T1000 (cell line): ENCODE measurements around the gene CDC14B.
"Not testable (repeated sequence)": the region's sequence is repeated elsewhere in the genome, so short reads cannot be mapped to it uniquely, and the experiment has no call there.

ENCODE experiments used
- DNase-seq: peaks from one replicate; lab custom pipeline; 2025; ENCODE audit warnings: mixed read lengths; lab: John Stamatoyannopoulos, UW

CDC14B gene

DNA sequence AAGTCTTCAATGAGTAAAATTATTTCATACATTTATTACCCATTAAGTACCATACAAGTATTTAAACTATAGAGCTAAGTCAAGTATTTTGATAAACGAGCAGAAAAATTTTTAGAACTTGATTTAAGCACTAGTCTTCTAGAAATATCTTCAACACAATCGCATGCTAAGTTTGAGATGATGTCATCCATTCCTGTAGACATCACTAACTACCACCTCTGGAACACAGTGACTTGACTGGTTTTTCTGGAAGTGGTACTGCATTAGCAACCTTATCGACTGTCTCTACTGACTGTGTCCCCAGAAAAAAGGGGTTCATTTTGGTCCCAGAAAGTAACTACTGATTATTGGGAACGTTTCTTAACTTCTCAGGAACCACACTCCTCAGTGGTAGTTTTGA is 69.0 kb downstream of the CDC14B start:
- DNase-seq = no peak

DNA sequence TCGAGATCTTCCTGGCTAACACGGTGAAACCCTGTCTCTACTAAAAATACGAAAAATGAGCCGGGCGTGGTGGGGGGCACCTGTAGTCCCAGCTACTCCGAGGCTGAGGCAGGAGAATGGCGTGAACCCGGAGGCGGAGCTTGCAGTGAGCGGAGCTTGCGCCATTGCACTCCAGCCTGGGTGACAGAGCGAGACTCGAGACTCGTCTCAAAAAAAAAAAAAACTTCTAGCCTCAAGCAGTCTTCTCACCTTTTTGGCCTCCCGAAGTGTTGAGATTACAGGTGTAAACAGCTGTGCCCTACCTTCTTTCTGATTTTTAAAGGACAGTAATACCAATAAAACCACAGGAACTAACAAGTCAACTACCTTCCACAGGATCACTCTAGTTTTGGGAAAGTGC is 76.5 kb downstream of the CDC14B start:
- not testable (repeated sequence) for DNase-seq

DNA sequence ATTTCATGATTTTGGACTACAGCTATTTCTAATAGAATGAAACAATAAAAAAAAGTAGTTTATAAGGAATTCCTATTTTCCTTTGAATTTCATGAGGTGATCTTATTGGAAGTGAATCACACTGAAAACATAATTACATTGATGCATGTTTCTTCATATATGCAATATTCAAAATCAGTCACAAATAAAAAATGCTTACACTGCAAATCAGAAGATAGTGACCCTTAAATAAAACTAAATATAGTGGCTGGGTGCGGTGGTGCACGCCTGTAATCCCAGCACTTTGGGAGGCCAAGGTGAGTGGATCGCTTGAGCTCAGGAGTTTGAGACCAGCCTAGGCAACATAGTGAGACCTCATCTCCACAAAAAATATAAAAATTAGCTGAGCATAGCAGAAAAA is 79.5 kb downstream of the CDC14B start:
- no peak for DNase-seq

DNA sequence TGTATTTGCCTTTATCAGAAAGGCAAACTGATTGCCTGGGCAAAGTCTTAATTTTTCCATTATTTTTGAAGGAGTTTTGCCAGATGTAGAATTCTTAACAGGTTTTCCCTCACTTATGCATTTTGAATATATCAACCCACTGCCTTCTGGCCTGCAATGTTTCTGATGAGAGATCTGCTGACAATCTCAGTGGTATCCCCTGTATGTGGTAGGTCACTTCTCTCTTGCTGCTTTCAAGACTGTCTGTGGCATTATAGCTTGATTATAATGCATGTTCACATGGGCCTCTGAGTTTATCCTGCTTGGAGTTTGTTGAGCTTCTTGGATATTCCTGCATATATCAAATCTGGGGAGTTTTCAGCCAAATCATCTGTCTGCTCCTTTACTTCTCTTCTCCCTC is 87.5 kb downstream of the CDC14B start:
- no peak for DNase-seq

DNA sequence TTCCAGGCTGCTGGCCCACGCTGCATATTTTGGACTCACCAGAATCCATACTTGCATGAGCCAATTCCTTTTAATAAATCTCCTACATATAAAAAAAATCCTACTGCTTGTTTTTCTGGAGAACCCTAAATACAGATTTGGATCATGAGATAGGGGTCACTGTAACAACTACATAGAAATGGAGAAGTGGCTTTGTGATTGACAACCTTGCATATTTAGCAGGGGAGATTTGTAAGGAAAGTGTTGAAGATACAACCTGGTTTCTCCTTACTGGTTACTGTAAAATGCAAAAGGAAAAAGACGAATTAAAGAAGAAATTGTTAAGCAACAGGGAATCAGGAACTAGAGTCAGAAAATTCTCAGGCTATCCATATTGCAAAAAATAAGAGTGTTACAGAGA is 94.9 kb downstream of the CDC14B start:
- no peak for DNase-seq

DNA sequence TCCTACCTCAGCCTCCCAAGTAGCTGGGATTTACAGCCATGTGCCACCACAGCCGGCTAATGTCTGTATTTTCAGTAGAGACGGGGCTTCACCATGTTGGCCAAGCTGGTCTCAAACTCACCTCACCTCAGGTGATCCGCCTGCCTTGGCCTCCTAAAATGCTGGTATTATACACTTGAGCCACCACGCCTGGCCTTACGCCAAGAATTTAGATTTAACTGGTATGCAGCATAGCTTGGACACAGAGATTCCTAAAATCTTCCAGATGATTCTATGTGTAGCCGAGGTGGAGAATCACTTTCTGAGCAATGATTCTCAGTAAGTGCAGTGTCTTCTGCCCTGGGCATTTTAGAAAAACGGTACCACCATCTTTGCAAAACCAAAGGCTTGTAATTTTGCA is 95.6 kb downstream of the CDC14B start:
- DNase-seq = no peak

DNA sequence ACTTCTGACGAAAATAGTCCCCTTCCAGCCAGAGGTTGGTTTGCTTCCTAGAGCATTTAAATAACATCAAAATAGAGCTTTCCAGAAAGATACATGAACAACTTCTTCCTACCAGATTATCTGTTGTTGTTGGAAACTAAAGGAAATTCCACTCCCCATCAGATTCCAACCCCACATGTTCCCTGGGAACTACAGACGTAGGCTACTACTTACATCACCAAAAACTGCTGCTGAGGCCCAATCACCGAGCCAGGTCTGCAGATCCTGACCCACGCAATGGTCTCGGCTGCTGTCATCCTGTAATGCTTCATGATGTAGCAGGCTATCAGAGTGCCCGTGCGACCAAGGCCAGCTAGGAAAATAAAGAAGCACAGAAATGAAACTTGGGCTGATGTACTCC is 96.3 kb downstream of the CDC14B start:
- DNase-seq = no peak

DNA sequence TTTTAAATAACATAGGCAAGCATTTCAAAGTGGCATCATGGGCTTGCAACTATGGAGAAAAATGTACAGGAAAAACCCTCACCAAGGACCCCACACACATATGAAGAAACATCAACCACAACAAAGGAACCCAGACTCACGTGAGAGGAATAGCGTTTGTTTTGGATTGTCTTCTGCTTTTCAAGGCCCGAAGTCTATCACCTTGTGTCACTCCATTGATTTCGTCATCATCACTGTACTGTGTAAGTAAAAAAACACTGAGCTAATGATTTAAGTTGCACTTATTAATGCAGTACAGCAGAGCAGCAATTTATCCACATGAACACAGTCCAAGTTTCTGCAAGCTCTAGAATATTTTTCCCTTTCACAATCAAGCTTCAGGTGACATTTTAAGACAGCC is 97.3 kb downstream of the CDC14B start:
- no peak for DNase-seq

DNA sequence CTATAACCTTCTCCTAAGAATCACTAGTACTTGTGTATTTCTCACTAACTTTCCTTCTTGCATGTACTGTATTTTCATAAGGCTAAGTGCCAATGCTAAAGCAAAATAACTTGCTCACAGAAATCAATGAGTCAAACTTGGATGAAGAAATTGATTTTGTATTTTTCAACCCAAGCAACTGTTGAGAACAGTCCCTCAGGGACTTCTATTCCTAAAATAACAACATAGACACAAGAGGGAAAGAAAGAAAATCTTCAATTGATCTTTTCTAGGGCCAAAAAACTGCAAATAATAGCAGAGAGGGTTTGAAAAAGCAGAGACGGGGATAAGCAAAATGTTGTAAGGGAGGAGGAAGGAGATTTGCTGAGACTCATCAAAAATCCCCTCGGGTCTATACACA is 99.9 kb downstream of the CDC14B start:
- DNase-seq = no peak

DNA sequence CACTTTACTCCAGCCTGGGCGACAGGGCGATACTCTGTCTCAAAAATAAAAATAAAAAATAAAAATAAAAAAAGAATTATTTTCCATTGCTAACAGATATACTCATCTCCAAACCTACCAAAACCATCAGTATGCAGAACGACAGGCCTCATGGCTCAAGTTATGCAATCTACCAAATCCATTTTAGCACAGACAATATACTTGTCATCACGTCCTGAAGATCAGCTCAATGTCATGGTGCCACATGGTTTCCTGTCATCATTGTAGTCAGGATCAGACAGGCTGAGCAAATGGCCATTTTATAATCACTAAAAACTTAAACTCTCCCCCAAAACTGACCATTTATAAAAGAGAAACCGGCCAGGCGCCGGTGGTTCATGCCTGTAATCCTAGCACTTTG is 100.5 kb downstream of the CDC14B start:
- DNase-seq = no peak

DNA sequence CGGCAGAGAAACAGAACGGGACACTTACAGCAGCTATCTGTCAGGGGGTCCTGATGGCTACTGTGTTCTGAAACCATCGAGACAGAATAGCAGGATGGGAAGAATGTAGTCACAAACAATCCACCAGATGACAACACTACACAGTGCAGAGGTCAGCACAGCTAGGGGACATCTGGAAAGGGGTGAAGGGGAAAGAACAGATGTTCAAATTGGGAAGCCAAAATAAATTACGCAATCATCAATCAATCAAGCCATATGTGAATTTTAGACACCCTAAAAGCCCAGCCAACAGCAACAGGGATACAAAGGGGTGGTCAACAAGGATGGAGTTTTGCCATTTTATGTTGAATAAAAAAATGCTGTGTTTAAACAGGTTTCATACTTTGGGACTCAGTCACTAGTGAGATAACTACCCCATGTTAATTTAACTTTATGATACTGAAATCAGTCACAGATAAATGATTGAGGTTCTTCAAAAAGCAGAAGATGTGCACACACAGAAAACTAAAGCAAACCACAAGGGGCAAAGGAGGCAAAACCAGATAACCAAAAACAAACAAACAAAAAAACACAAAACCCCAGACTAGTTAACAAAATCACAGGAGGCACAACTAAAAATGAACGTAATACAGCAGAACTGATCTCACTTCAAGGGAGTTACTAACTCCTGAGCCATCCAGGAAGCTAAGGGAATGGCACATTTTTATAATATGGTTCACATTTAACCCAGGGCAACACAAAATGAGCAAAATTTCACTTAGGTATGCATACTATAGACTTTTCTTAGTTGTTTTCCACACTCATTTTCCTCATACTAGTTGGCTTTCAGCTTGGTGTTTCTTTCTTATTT is 103.8 kb downstream of the CDC14B start:
- DNase-seq = no peak

DNA sequence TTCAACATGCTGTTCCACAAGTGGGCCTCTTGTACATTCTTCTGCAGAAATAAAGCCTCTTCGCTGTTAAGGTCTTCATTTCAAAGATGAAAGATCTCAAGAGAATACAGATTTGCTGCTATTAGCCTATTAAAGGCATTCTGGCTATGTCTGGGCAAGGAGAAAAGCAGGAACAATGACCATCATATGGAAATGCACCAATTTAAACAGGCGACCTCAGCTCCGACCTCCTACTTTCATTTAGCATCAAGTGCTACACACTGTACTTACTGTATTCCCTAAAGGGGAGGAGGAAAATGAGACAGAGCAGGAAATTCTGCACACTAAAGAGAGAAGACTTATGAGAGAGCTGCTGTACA is 104.9 kb downstream of the CDC14B start:
- DNase-seq = no peak

DNA sequence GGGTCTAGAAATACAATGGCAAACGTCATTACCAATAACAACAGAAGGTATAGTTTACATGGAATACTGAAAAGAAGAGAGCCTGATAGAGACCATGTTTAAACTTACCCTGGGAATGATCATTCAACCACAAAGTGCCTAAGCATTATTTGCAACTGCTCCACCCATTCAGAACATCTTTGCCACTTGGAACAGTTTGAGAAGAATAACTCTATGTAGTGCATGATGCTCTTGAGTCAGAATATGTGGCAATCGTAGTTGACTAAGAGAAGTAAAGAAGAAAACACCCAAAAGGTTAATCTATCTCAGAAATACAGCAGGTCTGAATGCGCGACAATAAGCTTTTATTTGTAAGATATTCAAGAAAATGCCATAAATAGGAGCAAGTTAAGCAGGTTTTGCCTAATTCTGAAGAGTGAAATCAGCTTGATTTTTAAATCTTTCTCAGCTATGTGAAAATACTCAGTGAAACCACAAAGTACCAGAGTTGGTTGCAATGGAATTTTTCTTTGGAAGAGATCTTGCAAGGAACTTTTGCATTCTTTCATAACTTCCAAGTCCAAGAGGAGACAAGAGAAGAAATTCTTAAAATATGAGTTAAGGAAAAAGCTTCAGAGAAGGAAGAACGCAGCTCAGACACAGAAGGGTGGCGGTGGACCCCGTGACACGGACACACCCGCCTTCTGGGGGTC is 105.4 kb downstream of the CDC14B start:
- DNase-seq = no peak

DNA sequence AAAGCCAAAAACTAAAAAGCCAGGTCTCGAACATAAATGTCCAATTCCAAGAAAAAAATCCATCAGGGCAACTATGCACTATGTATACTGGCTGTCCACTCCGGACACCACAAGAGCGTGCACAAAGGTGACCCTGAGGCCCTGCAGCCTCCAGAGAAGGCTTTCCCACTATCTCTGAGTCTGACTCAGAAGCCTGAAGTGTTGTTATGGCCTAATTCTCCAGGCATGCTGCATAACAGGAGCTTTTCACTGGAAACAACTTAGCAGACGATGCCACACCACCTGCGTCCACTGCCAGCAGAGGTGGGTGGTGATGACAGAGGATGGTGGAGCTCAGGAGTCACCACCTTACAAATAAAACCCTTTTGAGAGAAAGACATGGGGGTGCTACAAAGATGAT is 106.0 kb downstream of the CDC14B start:
- DNase-seq = no peak

DNA sequence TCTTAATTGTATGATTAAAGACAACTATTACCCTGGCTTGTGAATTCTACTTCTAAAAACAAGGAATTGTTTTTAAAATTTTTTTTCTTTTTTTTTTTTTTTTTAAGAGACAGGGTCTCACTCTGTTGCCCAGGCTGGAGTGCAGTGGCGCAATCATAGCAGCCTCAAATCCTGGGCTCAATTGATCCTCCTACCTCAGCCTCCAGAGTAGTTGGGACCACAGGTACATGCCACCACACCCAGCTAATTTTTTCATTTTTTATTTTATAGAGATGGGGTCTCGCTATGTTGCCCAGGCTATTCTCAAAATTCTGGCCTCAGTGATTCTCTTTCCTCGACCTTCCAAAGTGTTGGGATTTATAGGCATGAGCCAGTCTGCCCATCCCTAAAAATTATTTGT is 107.4 kb downstream of the CDC14B start:
- no peak for DNase-seq

DNA sequence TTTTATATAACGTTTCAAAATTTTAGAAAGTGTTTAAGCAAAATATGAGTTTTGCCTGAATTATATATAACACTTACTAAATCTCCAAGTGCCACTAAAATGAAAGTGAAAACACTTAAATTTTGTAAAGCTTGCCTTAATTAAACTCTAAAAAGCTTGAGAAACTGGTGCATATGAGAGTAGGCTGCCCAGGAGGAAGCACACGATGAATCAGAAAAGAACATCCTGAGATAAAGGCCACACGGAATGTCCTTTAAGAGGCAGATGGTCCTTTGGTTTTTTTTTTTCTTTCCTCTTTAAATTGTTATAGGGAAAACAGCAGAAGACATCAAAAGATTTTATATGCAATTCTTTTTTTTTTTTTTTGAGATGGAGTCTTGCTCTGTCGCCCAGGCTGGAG is 109.4 kb downstream of the CDC14B start:
- no peak for DNase-seq

DNA sequence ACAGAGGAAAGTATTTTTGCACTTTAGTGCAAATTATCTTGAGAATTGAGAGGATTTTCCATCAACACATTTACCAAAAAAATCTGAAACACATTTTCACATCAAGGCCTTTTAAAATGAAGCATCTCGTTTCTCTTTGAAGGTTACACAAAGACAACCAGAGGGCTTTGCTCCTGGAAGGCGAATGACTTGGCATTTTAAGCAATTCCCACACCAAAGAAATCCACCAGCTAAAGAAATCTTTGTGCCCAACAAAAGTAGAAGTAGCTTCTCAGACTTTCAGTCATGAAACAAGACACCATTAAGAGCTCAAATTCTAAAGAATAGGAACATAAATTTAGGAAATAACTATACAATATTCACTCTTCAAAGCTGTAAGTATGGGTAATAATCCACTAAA is 109.8 kb downstream of the CDC14B start:
- DNase-seq = no peak

DNA sequence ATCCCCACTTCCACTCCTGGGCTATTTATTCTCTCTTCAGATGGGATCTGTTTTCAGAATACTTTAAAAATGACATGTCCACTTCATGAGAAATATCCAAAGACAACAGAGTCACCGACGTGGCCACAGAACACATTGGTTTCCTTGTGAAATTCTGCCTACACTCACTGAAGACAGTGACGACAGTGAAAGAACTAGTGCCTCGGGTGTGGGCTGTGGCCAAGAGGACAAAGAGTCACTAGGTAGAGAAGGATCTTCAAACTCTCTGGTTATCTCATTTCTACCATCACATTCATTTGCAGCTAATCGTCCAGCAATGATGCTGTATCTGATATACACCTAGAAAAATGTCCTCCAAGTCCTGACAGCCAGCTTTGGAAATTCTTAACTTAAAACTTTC is 110.6 kb downstream of the CDC14B start:
- no peak for DNase-seq

DNA sequence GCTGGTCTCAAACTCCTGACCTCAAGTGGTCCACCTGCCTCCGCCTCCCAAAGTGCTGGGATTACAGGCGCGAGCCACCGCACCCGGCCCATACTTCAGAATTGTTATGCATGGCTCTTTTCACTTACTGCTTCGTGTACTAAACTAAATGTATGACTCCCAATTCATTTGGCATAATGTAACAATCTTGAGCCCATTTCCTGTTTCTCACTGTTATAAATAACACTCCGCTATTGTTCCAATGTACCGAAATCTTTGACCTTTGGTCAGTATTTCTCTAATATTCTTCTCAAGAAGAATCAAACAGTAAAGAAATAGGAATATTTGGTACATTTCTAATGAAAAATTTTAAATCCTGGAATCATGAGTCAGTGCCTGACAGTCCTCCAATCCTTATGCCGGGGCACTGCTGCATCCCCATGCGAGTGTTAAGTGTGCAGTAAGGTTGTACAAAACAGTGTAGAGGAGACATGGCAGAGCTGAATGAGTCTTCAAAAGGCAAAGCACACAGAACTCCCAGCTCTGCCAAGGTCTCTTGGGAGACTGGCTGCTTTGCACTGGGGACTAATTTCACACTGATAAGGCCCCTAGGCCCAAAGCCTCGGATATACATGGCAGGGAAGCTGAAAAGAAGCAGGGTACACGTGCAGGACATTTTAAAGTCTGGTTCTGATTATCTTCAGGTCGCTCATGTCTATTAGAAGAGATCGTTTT is 111.3 kb downstream of the CDC14B start:
- no peak for DNase-seq

DNA sequence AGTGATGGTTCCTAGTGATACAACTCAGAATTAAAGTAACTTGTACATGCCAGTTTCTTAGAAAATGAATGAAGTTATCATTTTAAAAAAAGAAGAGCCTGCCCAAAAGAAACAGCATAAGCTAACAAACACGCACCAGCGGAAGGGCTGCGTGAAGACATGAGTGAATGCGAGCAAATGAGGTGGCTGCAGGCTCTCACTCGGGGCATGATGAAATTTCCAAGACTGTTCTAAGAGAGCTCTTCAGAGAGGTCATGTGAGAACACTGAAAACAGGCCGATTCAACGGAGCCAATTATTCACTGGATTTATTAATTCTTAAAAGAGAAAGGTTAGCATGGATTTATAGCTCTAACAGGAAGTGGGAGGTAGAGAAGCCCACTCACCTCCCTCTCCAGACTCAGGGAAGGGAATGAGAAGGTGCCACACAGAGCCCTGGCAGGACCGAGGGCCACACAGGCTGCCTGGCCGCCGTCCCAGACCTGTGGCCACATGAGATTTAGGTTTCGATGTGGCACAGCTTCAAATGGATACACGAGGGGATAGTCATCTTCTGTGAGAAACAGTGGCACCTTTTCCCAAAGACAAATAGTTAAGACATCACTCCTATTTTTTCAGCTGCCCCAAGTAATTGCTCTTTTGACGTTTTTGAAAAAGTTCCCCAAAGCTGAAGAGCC is 114.2 kb downstream of the CDC14B start:
- DNase-seq = no peak

DNA sequence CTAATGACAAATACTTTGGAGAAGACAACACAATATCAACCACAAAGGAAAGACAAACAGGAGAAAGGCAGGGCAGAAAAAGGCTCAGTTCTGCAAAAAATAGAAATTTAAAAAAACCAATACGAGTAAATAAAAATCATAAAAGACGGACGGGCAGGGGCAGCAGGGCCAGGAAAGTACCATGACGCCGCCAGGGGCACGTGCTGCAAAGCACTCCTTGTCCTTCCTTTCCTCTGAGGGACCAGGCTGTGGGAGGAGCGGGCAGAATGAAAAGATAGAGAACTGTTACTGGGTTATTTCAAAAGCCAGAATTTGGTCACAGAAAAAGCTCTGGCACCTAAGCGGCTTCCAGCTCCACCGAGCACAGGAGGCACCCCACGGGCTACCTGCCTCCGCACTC is 115.7 kb downstream of the CDC14B start:
- no peak for DNase-seq

DNA sequence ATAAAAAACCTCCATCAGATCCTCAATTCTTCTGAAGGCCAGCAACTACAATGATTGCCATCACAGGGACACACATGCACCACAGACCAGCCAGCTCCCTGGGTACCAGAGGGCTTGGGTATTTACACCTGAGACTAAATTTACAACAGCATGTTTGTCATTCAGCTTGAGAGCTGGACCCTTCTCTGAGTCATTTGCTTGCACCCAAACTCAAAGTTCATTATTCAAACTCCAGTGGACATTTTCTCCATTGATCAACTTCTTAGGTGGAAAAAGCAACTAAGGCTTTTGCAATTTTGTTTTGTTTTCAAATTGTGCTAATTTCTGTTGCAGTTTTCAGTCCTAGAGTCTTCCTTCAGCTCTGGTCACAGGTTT is 116.3 kb downstream of the CDC14B start:
- not testable (repeated sequence) for DNase-seq
